ENCODE measurements around the gene IQCM.

The IQCM gene

DNA sequence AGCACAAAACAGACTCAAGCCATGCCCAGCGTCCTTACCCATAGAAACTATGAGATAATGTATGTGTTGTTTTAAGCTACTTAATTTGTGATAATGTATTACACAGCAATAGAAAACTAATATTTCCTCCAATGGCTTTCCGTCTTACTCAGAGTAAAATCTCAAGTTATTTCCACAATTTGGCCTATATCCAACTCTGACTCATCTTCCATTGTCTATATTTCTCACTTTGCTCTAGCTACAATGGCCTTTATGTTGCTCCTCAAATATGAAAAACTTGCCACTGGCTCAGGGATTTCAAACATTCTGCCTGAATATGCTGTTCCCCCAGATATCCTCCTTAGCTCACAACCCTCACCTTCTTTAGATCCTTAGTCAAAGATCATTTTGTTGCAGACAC, 31.6 kb downstream of the IQCM start:
- no peak for DNase-seq (ENCODE audit: extremely low read depth, low read depth)
- TF ChIP-seq CTCF (IDR thresholded peaks at IDR 0.05; ENCODE audit: low read depth, low read length), result no peak

DNA sequence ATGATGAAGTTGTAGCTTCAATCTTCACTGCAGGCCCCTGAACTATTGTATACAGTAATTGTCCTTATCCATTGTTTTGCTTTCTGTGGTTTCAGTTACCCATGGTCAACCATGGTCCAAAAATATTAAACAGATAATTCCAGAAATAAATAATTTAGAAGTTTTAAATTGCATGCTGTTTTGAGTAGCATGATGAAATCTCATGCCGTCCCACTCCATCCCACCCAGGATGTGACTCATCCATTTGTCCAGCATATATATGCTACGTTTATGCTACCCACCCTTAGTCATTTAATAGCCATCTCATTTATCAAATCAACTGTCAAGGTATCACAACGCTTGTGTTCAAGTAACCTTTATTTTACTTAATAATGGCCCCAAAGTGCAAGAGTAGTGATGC, 34.5 kb downstream of the IQCM start:
- TF ChIP-seq CTCF (IDR thresholded peaks at IDR 0.05; ENCODE audit: low read depth, low read length), result no peak
- no peak for DNase-seq (ENCODE audit: extremely low read depth, low read depth)

DNA sequence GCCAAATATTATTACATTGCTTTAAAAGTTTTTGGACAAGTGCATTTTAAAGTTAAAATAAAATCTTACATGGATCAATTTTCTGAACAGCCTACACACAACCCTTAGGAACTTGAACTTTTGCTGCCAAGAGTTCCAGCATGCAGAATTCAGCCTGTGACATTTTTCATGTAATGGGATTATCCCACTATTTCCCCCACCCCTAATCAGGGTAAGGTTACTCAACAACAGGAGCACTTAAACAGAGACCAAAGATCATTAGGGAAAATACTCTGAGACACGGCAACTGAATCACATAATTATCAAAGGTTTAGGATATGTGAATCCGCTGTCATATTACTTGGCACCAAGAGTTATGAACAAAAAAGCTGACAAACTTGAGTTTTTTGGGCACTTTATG, 47.2 kb downstream of the IQCM start:
- DNase-seq (ENCODE audit: extremely low read depth, low read depth), result no peak
- no peak for TF ChIP-seq CTCF (IDR thresholded peaks at IDR 0.05; ENCODE audit: low read depth, low read length)

DNA sequence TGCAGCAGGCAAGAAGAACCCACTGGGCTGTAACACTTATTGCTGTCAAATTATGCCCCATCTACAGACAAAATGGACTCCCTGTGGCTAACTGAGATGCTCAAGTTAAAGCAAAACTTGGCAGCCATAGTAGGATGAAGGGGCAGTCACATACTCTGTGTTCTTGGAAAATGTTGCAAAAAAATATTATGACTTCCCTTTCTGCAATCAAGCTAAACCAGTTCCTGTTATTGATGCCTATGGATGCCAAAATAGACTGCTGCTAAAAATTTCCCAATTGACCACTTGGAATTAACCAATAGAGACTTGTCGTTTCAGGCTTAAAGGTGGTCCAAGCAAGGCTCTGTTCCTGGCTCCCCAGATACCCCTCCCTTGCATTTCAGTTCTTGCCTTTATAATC, 49.5 kb downstream of the IQCM start:
- TF ChIP-seq CTCF (IDR thresholded peaks at IDR 0.05; ENCODE audit: low read depth, low read length), result no peak
- DNase-seq (ENCODE audit: extremely low read depth, low read depth), result no peak

DNA sequence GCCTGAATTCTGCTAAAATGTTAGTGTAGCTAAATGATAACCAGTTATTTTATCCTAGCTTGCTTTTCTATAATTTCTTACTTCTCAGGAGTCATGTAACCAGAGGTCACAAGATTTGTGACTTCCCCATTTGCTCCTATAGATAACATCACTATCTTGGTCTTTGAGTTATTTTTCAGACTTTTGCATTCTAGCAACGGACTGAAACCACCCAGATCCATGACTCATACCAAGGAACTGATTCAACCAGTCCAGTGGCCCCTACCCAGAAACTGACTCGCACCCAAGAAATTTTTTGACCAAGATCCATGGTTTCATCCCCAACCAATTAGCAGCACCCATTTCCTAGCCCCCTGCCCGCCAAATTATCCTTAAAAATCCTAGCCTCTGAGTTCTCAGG, 50.0 kb downstream of the IQCM start:
- TF ChIP-seq CTCF (IDR thresholded peaks at IDR 0.05; ENCODE audit: low read depth, low read length), result no peak

GRCh38 chr4:149755969-149756368, 59.7 kb downstream of the IQCM start:
- no peak for DNase-seq (ENCODE audit: extremely low read depth, low read depth)
- TF ChIP-seq CTCF (IDR thresholded peaks at IDR 0.05; ENCODE audit: low read depth, low read length), result no peak

More for the DNA sequence above, 50.0 kb downstream of the IQCM start:
- no peak for DNase-seq (ENCODE audit: extremely low read depth, low read depth)

DNA sequence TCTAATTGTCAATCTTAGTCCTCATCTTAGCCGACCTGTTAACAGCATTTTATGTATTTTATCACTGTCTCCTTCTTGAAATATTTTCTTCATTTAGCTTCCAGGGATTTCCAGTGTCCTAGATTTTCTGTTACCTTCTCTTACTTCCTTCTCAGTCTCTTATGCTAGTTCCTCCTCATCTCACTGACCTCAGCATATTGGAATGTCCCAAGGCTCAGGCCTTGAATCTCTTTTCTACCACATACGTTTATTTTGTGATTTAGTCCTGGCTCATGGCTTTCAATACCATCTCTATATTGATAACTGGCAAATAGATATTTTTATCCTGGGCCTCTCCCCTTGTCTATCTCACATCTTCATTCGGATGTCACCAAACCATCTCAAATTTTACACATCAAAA, 61.1 kb downstream of the IQCM start:
- no peak for TF ChIP-seq CTCF (IDR thresholded peaks at IDR 0.05; ENCODE audit: low read depth, low read length)
- DNase-seq (ENCODE audit: extremely low read depth, low read depth), result no peak

All from AG09319 (cell line).